ENCODE data around the gene PPEF2. TPM values are rescaled to one million over a fixed set of nuclear protein-coding genes. Genes with fewer than 3 reads are reported as not detected.

Gene PPEF2
- polyA plus RNA-seq, 2 of the 4 experiments (the other 2 are of a cell fraction) = 0.03 TPM; not detected in 1

DNA sequence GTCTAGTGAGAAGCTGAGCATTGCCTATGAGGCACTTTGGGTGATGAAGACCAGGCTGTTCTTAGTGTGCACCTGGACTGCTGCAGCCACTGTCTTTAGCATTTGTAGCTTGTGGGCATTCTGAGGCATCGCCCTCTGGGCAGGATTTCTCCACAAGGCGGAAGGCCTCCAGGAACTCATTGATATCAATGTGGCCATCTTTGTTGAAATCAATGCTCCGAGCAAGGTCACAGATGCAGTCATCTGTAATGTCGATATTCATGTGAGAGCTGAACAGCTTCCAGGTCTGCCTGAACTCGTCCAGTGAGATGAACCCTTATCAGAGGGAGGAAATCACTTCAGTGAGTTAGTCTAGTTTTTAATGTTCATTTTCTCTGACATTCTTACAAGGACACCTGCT, 41.6 kb downstream of the PPEF2 start:
- FAIRE-seq (no peak), ATAC-seq (no peak), DNase-seq (ENCODE audit: low read depth in 1 of 2, low spot score in 1 of 2) (no peak)
- Histone ChIP-seq H3K4me1 (no peaks in the 10 kb centered on the region), H3K9me3 (no peaks in the 10 kb centered on the region), H3K4me3 (no peak overlapping the region), H3K27ac (no peak overlapping the region), H3K4me2 (no peak overlapping the region)
- TF ChIP-seq CBX2 (IDR thresholded peaks at IDR 0.05; ENCODE audit: borderline replicate concordance, low read depth) (no peak), RAD21 (conservative IDR thresholded peaks at IDR 0.05 in 1 of 2, IDR thresholded peaks at IDR 0.05 in 1 of 2) (no peak), REST (IDR thresholded peaks at IDR 0.05) (no peak), KDM1A (IDR thresholded peaks at IDR 0.05; ENCODE audit: low read depth) (no peak), ESRRA (IDR thresholded peaks at IDR 0.05; ENCODE audit: borderline replicate concordance, low read length) (no peak), TFCP2L1 (CRISPR knock-in tag; IDR thresholded peaks at IDR 0.05) (no peak), KDM5A (IDR thresholded peaks at IDR 0.05) (no peak), HMGXB4 (CRISPR knock-in tag; IDR thresholded peaks at IDR 0.05; ENCODE audit: borderline replicate concordance) (no peak), HES2 (IDR thresholded peaks at IDR 0.05) (no peak), RARB (CRISPR knock-in tag; IDR thresholded peaks at IDR 0.05) (no peak), CEBPB (IDR thresholded peaks at IDR 0.05) (no peak)
- TF ChIP-seq, protein P1, sequence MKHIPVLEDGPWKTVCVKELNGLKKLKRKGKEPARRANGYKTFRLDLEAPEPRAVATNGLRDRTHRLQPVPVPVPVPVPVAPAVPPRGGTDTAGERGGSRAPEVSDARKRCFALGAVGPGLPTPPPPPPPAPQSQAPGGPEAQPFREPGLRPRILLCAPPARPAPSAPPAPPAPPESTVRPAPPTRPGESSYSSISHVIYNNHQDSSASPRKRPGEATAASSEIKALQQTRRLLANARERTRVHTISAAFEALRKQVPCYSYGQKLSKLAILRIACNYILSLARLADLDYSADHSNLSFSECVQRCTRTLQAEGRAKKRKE (CRISPR knock-in tag; IDR thresholded peaks at IDR 0.05; ENCODE audit: low read depth) = no peak
- POLR2A ChIA-PET = no interaction called here
- 54% methylated on average over 3 of the region's 5 CpGs for WGBS (ENCODE audit: missing lambda C conversion rate)
- CTCF ChIA-PET = no interaction called here

- no peak for TF ChIP-seq TFCP2L1 (CRISPR knock-in tag; IDR thresholded peaks at IDR 0.05)
- no peak for TF ChIP-seq HOXA7 (CRISPR knock-in tag; IDR thresholded peaks at IDR 0.05)
- TF ChIP-seq, protein P1 (CRISPR knock-in tag; IDR thresholded peaks at IDR 0.05; ENCODE audit: low read depth) = no peak
- no peak for TF ChIP-seq MAZ (IDR thresholded peaks at IDR 0.05; ENCODE audit: borderline replicate concordance, low read depth, low read length)
- no peak for TF ChIP-seq PHF8 (IDR thresholded peaks at IDR 0.05; ENCODE audit: borderline replicate concordance, low read depth)
- no peak for TF ChIP-seq CHD4 (IDR thresholded peaks at IDR 0.05; ENCODE audit: borderline replicate concordance)
- TF ChIP-seq HDAC2 (IDR thresholded peaks at IDR 0.05) = no peak
- TF ChIP-seq EHMT2 (IDR thresholded peaks at IDR 0.05; ENCODE audit: low read depth) = no peak
- TF ChIP-seq PBX3 (IDR thresholded peaks at IDR 0.05) = no peak
- TF ChIP-seq REST (IDR thresholded peaks at IDR 0.05) = no peak
- TF ChIP-seq CEBPB (IDR thresholded peaks at IDR 0.05) = no peak
- Histone ChIP-seq H3K4me1 (no peaks in the 10 kb centered on the region), H3K9me3 (no peaks in the 10 kb centered on the region), H3K27ac (no peak overlapping the region), H3K4me2 (no peak overlapping the region), H3K4me3 (no peak overlapping the region)
- ATAC-seq = no peak
- no peak for DNase-seq (ENCODE audit: low read depth in 1 of 2, low spot score in 1 of 2)
- no peak for FAIRE-seq
- CTCF ChIA-PET = no interaction called here
- POLR2A ChIA-PET = no interaction called here
- 0% methylated on average over 1 of the region's 1 CpG for WGBS (ENCODE audit: missing lambda C conversion rate)
Observed at GRCh38 chr4:75858721-75859120, 43.5 kb downstream of the PPEF2 start.

Data from A549 (cell line).